ENCODE data around the gene WARS2.

The WARS2 gene

GRCh38 chr1:119010201-119010600 lies 130.3 kb downstream of the WARS2 start:
- Histone ChIP-seq H3K4me3 (ENCODE audit: low read depth, low read length) (no peak overlapping the region), H3K27me3 (ENCODE audit: insufficient read depth, low read length) (no peaks in the 10 kb centered on the region), H3K36me3 (ENCODE audit: insufficient read depth, low read length) (no peaks in the 10 kb centered on the region)

GRCh38 chr1:119009312-119009655 lies 131.2 kb downstream of the WARS2 start:
- no peaks in the 10 kb centered on the region for H3K79me2 ChIP-seq (ENCODE audit: control insufficient read depth, insufficient read depth, low read length, unreplicated experiment)
- peak overlapping the region; percentile 80 for H3K27ac ChIP-seq (ENCODE audit: low read depth, low read length)
- no peaks in the 10 kb centered on the region for H3K27me3 ChIP-seq (ENCODE audit: insufficient read depth, low read length)
- peak overlapping the region; percentile 61 for H2AFZ ChIP-seq (ENCODE audit: low read length, unreplicated experiment)
- H3K36me3 ChIP-seq (ENCODE audit: insufficient read depth, low read length) = no peaks in the 10 kb centered on the region
- H3K4me1 ChIP-seq (ENCODE audit: control insufficient read depth, insufficient read depth, low read length, unreplicated experiment) = peaks cover 21% of the 10 kb centered on the region
- H3K4me3 ChIP-seq (ENCODE audit: low read depth, low read length) = peak overlapping the region; percentile 65

More at GRCh38 chr1:119010201-119010600, 130.3 kb downstream of the WARS2 start:
- H3K79me2 ChIP-seq (ENCODE audit: control insufficient read depth, insufficient read depth, low read length, unreplicated experiment) = no peaks in the 10 kb centered on the region
- no peak overlapping the region for H2AFZ ChIP-seq (ENCODE audit: low read length, unreplicated experiment)
- peaks cover 21% of the 10 kb centered on the region for H3K4me1 ChIP-seq (ENCODE audit: control insufficient read depth, insufficient read depth, low read length, unreplicated experiment)
- H3K27ac ChIP-seq (ENCODE audit: low read depth, low read length) = peak overlapping the region; percentile 80

GRCh38 chr1:119008483-119009311 lies 131.8 kb downstream of the WARS2 start:
- peak overlapping the region; percentile 61 for H2AFZ ChIP-seq (ENCODE audit: low read length, unreplicated experiment)
- H3K27ac ChIP-seq (ENCODE audit: low read depth, low read length) = peak overlapping the region; percentile 80
- no peaks in the 10 kb centered on the region for H3K27me3 ChIP-seq (ENCODE audit: insufficient read depth, low read length)
- H3K4me1 ChIP-seq (ENCODE audit: control insufficient read depth, insufficient read depth, low read length, unreplicated experiment) = peaks cover 21% of the 10 kb centered on the region
- H3K4me3 ChIP-seq (ENCODE audit: low read depth, low read length) = peak overlapping the region; percentile 65
- H3K36me3 ChIP-seq (ENCODE audit: insufficient read depth, low read length) = no peaks in the 10 kb centered on the region
- H3K79me2 ChIP-seq (ENCODE audit: control insufficient read depth, insufficient read depth, low read length, unreplicated experiment) = no peaks in the 10 kb centered on the region

GRCh38 chr1:119007670-119008482 lies 132.6 kb downstream of the WARS2 start:
- no peaks in the 10 kb centered on the region for H3K36me3 ChIP-seq (ENCODE audit: insufficient read depth, low read length)
- no peak overlapping the region for H3K4me3 ChIP-seq (ENCODE audit: low read depth, low read length)

GRCh38 chr1:119007339-119007669 lies 133.1 kb downstream of the WARS2 start:
- Histone ChIP-seq H3K27ac (ENCODE audit: low read depth, low read length) (no peak overlapping the region), H3K4me3 (ENCODE audit: low read depth, low read length) (no peak overlapping the region), H3K4me1 (ENCODE audit: control insufficient read depth, insufficient read depth, low read length, unreplicated experiment) (peaks cover 28% of the 10 kb centered on the region), H3K36me3 (ENCODE audit: insufficient read depth, low read length) (no peaks in the 10 kb centered on the region), H3K27me3 (ENCODE audit: insufficient read depth, low read length) (no peaks in the 10 kb centered on the region), H3K79me2 (ENCODE audit: control insufficient read depth, insufficient read depth, low read length, unreplicated experiment) (no peaks in the 10 kb centered on the region), H2AFZ (ENCODE audit: low read length, unreplicated experiment) (no peak overlapping the region)

More at GRCh38 chr1:119007670-119008482, 132.6 kb downstream of the WARS2 start:
- H3K4me1 ChIP-seq (ENCODE audit: control insufficient read depth, insufficient read depth, low read length, unreplicated experiment) = peaks cover 22% of the 10 kb centered on the region
- H3K27ac ChIP-seq (ENCODE audit: low read depth, low read length) = no peak overlapping the region
- no peaks in the 10 kb centered on the region for H3K79me2 ChIP-seq (ENCODE audit: control insufficient read depth, insufficient read depth, low read length, unreplicated experiment)
- H2AFZ ChIP-seq (ENCODE audit: low read length, unreplicated experiment) = no peak overlapping the region
- no peaks in the 10 kb centered on the region for H3K27me3 ChIP-seq (ENCODE audit: insufficient read depth, low read length)

- Histone ChIP-seq H3K4me3 (ENCODE audit: low read depth, low read length) (no peak overlapping the region), H3K27me3 (ENCODE audit: insufficient read depth, low read length) (no peaks in the 10 kb centered on the region), H3K79me2 (ENCODE audit: control insufficient read depth, insufficient read depth, low read length, unreplicated experiment) (no peaks in the 10 kb centered on the region), H3K4me1 (ENCODE audit: control insufficient read depth, insufficient read depth, low read length, unreplicated experiment) (peaks cover 33% of the 10 kb centered on the region), H2AFZ (ENCODE audit: low read length, unreplicated experiment) (no peak overlapping the region), H3K36me3 (ENCODE audit: insufficient read depth, low read length) (no peaks in the 10 kb centered on the region), H3K27ac (ENCODE audit: low read depth, low read length) (no peak overlapping the region)
Observed at GRCh38 chr1:119006406-119007279, 133.8 kb downstream of the WARS2 start.

GRCh38 chr1:119005724-119006405 lies 134.6 kb downstream of the WARS2 start:
- Histone ChIP-seq H3K4me1 (ENCODE audit: control insufficient read depth, insufficient read depth, low read length, unreplicated experiment) (peaks cover 38% of the 10 kb centered on the region), H3K4me3 (ENCODE audit: low read depth, low read length) (no peak overlapping the region), H2AFZ (ENCODE audit: low read length, unreplicated experiment) (no peak overlapping the region), H3K27me3 (ENCODE audit: insufficient read depth, low read length) (no peaks in the 10 kb centered on the region), H3K27ac (ENCODE audit: low read depth, low read length) (no peak overlapping the region), H3K79me2 (ENCODE audit: control insufficient read depth, insufficient read depth, low read length, unreplicated experiment) (no peaks in the 10 kb centered on the region), H3K36me3 (ENCODE audit: insufficient read depth, low read length) (no peaks in the 10 kb centered on the region)

- H3K79me2 ChIP-seq (ENCODE audit: control insufficient read depth, insufficient read depth, low read length, unreplicated experiment) = no peaks in the 10 kb centered on the region
- H3K4me3 ChIP-seq (ENCODE audit: low read depth, low read length) = no peak overlapping the region
- no peaks in the 10 kb centered on the region for H3K36me3 ChIP-seq (ENCODE audit: insufficient read depth, low read length)
- no peak overlapping the region for H3K27ac ChIP-seq (ENCODE audit: low read depth, low read length)
- no peak overlapping the region for H2AFZ ChIP-seq (ENCODE audit: low read length, unreplicated experiment)
- H3K27me3 ChIP-seq (ENCODE audit: insufficient read depth, low read length) = no peaks in the 10 kb centered on the region
- H3K4me1 ChIP-seq (ENCODE audit: control insufficient read depth, insufficient read depth, low read length, unreplicated experiment) = peaks cover 29% of the 10 kb centered on the region
Observed at GRCh38 chr1:119004781-119005180, 135.7 kb downstream of the WARS2 start.

- Histone ChIP-seq H2AFZ (ENCODE audit: low read length, unreplicated experiment) (no peak overlapping the region), H3K4me1 (ENCODE audit: control insufficient read depth, insufficient read depth, low read length, unreplicated experiment) (peaks cover 23% of the 10 kb centered on the region), H3K79me2 (ENCODE audit: control insufficient read depth, insufficient read depth, low read length, unreplicated experiment) (no peaks in the 10 kb centered on the region), H3K4me3 (ENCODE audit: low read depth, low read length) (no peak overlapping the region), H3K27me3 (ENCODE audit: insufficient read depth, low read length) (no peaks in the 10 kb centered on the region), H3K36me3 (ENCODE audit: insufficient read depth, low read length) (no peaks in the 10 kb centered on the region), H3K27ac (ENCODE audit: low read depth, low read length) (no peak overlapping the region)
Observed at GRCh38 chr1:119004129-119004527, 136.3 kb downstream of the WARS2 start.
